HTERT RPE-1 (cell line): ENCODE data around the gene SCARB1.

Experiments
- in situ Hi-C: fragments of 300-500 bp; cut with MboI; formaldehyde crosslinking; loops from 4 replicates; pipeline ENCODE4 v1.14.3; 2020; ENCODE audit warnings: low sequenced_read_pairs

SCARB1 gene

GRCh38 chr12:124804011-124804621 is 59.5 kb downstream of the SCARB1 start:
- in situ Hi-C loops: no loop called here

GRCh38 chr12:124802361-124802760 is 61.3 kb downstream of the SCARB1 start:
- in situ Hi-C loops: no loop called here

- in situ Hi-C loops: no loop called here
Measured at GRCh38 chr12:124800506-124800905, 63.2 kb downstream of the SCARB1 start.

GRCh38 chr12:124797321-124797720 is 66.3 kb downstream of the SCARB1 start:
- in situ Hi-C loops: no loop called here

GRCh38 chr12:124796303-124796960 is 67.2 kb downstream of the SCARB1 start:
- in situ Hi-C loops: no loop called here

- in situ Hi-C loops: no loop called here
Measured at GRCh38 chr12:124795081-124795948, 68.3 kb downstream of the SCARB1 start.

- in situ Hi-C loops: no loop called here
Measured at GRCh38 chr12:124792961-124793441, 70.7 kb downstream of the SCARB1 start.

- in situ Hi-C loops: no loop called here
Measured at GRCh38 chr12:124792156-124792555, 71.5 kb downstream of the SCARB1 start.

GRCh38 chr12:124790650-124791400 is 72.8 kb downstream of the SCARB1 start:
- in situ Hi-C loops: no loop called here

GRCh38 chr12:124788936-124789555 is 74.6 kb downstream of the SCARB1 start:
- in situ Hi-C loops: no loop called here

- in situ Hi-C loops: no loop called here
Measured at GRCh38 chr12:124786061-124786964, 77.4 kb downstream of the SCARB1 start.

- in situ Hi-C loops: no loop called here
Measured at GRCh38 chr12:124784871-124785572, 78.6 kb downstream of the SCARB1 start.

GRCh38 chr12:124783087-124783486 is 80.6 kb downstream of the SCARB1 start:
- in situ Hi-C loops: no loop called here

GRCh38 chr12:124782132-124782531 is 81.5 kb downstream of the SCARB1 start:
- in situ Hi-C loops: no loop called here

- in situ Hi-C loops: no loop called here
Measured at GRCh38 chr12:124780752-124781685, 82.6 kb downstream of the SCARB1 start.

- in situ Hi-C loops: no loop called here
Measured at GRCh38 chr12:124780336-124780735, 83.3 kb downstream of the SCARB1 start.
